Gastrocnemius medialis (tissue), 4 donors: ENCODE measurements around the gene TBL3. TPM values are rescaled to one million over a fixed set of nuclear protein-coding genes. Genes with fewer than 3 reads are reported as not detected.

Experiments used
- ATAC-seq, 2 donors: fragments of 150-250 bp; one replicate each; pipeline ENCODE4 v1.9.1; 2016
- DNase-seq, 2 donors: peaks; one replicate each; pipeline ENCODE4 v3.0.0-alpha.2; 2019
- H3K27ac ChIP-seq, 4 donors: fragments of 200-600 bp; sonication (generic); 1 replicate in 1 of 4; 2 replicates in 3 of 4; pipeline ENCODE4 v1.5.1; 2016 to 2018; ENCODE audit warnings: mild to moderate bottlenecking in 2 of 4, moderate library complexity in 1 of 4
- H3K27me3 ChIP-seq, 3 donors: fragments of 200-600 bp; sonication (generic) in 2 of 3; 1 replicate in 1 of 3; 2 replicates in 2 of 3; pipeline versions ENCODE4 v1.5.1 to v1.6.0; 2016 to 2019; ENCODE audit warnings: mild to moderate bottlenecking in 1 of 3, moderate library complexity in 1 of 3
- H3K36me3 ChIP-seq, 2 donors: fragments of 200-600 bp; sonication (generic) in 1 of 2; one replicate each; pipeline ENCODE4 v1.5.1; 2017 to 2018
- H3K4me1 ChIP-seq, 2 donors: fragments of 200-600 bp; sonication (generic) in 1 of 2; one replicate each; pipeline ENCODE4 v1.5.1; 2016 to 2017; ENCODE audit warnings: mild to moderate bottlenecking in 2 of 2
- H3K4me3 ChIP-seq, 4 donors: fragments of 200-600 bp; sonication (generic) in 3 of 4; 1 replicate in 1 of 4; 2 replicates in 3 of 4; pipeline ENCODE4 v1.5.1; 2016 to 2019; ENCODE audit warnings: mild to moderate bottlenecking in 2 of 4
- H3K9me3 ChIP-seq, 3 donors: fragments of 200-600 bp; sonication (generic) in 2 of 3; 1 replicate in 1 of 3; 2 replicates in 2 of 3; pipeline ENCODE4 v1.5.1; 2016 to 2019
- POLR2A ChIP-seq, 2 donors: fragments of 450-650 bp; IDR thresholded peaks; one replicate each; pipeline ENCODE4 v1.6.1; 2017; ENCODE audit warnings: antibody characterized with exemption in 2 of 2, mild to moderate bottlenecking in 2 of 2, moderate library complexity in 2 of 2
- in situ Hi-C, 4 donors: fragments of 200-750 bp; cut with MboI; loops; one replicate each; pipeline versions ENCODE4 v1.15.0 to v1.8.0; 2017; ENCODE audit warnings: low sequenced_read_pairs in 4 of 4
- intact Hi-C: fragments of 100-400 bp; cut with DNase I; formaldehyde crosslinking; loops from one replicate; pipeline ENCODE4 v1.15.1; 2023; ENCODE audit warnings: low total_unique reads
- total RNA-seq, 4 donors: library from RNA; depleted of rRNA; stranded (reverse); fragments of >200 nt; gene quantifications; one replicate each; pipeline versions ENCODE4 v1.1.0 to v1.2.3, GENCODE V29; 2016
- TF ChIP-seq, protein P1 (sequence below), 5 experiments: fragments of 450-650 bp in 3 of 5; fragments of 200-600 bp in 2 of 5; sonication (generic) in 2 of 5; IDR thresholded peaks in 4 of 5; conservative IDR thresholded peaks in 1 of 5; 1 replicate in 4 of 5; 2 replicates in 1 of 5; pipeline ENCODE4 v1.5.1; 2016 to 2019; ENCODE audit warnings: antibody characterized with exemption in 5 of 5, mild to moderate bottlenecking in 3 of 5, moderate library complexity in 3 of 5

The TBL3 gene
- total RNA-seq = 10 to 100 TPM; 48.2 to 79.5 (median 71.4) TPM

DNA sequence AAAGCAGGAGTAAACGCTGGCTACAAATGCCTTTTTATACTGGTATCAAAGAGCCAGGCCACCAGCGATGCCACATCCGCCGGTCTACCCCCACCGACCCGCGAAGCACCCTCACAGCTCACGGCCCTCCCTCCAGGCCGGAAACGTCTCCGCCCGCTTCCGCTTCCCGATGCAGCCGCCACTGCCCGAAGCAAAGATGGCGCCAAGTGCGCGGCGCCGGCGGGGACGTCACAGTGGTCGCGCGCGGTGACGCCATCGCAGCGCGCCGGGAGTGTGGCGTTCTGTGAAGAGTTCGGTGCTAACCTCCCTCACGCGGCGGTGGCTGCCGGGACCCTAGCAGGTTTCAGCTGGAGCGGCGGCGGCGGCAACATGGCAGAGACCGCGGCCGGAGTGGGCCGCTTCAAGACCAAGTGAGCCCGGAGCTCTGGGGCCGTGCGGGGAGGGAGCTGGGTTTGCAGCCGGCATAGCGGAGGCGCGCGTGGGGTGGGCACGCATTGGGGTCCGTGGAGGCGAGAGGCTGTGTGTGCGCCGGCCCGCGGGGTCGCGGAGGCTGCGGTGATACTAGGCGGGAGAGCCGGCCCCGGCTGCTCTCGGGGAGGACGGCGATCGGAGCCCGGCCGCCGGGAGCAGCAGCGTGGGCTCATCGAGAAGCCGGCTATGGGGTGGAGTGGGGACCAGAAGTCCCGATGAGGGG lies at the start of gene TBL3:
TSS of gene TBL3 (plus strand) at position 258 of the 694 bp plus-strand sequence. CDS start at position 370, 112 bp downstream.
- Histone ChIP-seq H3K9me3 (no peaks in the 10 kb centered on the region), H3K27me3 (no peaks in the 10 kb centered on the region), H3K27ac (peak within 1 kb of the TSS; percentile 86 to 94 (median 92)), H3K36me3 (peaks cover 0 to 29% of the 10 kb centered on the region in 2 donors), H3K4me1 (peaks cover 13 to 23% of the 10 kb centered on the region in 2 donors), H3K4me3 (peak within 1 kb of the TSS; percentile 80 to 99 (median 86))
- ATAC-seq = peak; percentile 95 to 96
- intact Hi-C loops (loop anchor here (1.0 kb wide), 1 partner anchor 37 kb away; the partner anchor contains the start of gene ZNF598), in situ Hi-C loops (no loop called here)
- TF ChIP-seq POLR2A (IDR thresholded peaks at IDR 0.05) = peak; percentile 92 to 96
- TF ChIP-seq, protein P1, sequence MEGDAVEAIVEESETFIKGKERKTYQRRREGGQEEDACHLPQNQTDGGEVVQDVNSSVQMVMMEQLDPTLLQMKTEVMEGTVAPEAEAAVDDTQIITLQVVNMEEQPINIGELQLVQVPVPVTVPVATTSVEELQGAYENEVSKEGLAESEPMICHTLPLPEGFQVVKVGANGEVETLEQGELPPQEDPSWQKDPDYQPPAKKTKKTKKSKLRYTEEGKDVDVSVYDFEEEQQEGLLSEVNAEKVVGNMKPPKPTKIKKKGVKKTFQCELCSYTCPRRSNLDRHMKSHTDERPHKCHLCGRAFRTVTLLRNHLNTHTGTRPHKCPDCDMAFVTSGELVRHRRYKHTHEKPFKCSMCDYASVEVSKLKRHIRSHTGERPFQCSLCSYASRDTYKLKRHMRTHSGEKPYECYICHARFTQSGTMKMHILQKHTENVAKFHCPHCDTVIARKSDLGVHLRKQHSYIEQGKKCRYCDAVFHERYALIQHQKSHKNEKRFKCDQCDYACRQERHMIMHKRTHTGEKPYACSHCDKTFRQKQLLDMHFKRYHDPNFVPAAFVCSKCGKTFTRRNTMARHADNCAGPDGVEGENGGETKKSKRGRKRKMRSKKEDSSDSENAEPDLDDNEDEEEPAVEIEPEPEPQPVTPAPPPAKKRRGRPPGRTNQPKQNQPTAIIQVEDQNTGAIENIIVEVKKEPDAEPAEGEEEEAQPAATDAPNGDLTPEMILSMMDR (IDR thresholded peaks at IDR 0.05 in 4 of 5, conservative IDR thresholded peaks at IDR 0.05 in 1 of 5) = peak in 2 of 5 experiments; percentile 54 to 64
- peak; percentile 87 to 90 for DNase-seq

DNA sequence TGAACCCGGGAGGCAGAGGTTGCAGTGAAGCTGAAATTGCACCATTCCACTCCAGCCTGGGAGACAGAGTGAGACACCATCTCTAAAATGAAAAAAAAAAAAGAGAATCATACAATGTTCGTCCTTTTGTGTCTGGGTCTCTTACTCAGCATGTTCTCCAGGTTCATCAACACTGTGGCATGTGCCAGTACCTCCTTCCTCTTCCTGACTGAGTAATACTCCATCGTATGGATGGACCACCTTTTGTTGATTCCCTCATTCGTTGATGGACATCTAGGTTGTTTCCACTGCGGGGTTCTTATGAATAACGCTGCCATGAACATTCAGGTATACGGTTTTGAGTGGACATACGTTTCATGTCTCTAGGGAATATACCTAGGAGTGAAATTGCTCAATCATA lies 49.5 kb upstream of the TBL3 start:
- TF ChIP-seq, protein P1 (IDR thresholded peaks at IDR 0.05 in 4 of 5, conservative IDR thresholded peaks at IDR 0.05 in 1 of 5) = no peak
- TF ChIP-seq POLR2A (IDR thresholded peaks at IDR 0.05) = no peak
- Histone ChIP-seq H3K4me3 (no peak overlapping the region), H3K27me3 (peaks cover 54 to 58% (median 57%) of the 10 kb centered on the region in 3 donors), H3K9me3 (no peaks in the 10 kb centered on the region), H3K27ac (no peak overlapping the region), H3K36me3 (no peaks in the 10 kb centered on the region), H3K4me1 (no peaks in the 10 kb centered on the region)
- in situ Hi-C loops (no loop called here), intact Hi-C loops (no loop called here)
- no peak for ATAC-seq
- no peak for DNase-seq

DNA sequence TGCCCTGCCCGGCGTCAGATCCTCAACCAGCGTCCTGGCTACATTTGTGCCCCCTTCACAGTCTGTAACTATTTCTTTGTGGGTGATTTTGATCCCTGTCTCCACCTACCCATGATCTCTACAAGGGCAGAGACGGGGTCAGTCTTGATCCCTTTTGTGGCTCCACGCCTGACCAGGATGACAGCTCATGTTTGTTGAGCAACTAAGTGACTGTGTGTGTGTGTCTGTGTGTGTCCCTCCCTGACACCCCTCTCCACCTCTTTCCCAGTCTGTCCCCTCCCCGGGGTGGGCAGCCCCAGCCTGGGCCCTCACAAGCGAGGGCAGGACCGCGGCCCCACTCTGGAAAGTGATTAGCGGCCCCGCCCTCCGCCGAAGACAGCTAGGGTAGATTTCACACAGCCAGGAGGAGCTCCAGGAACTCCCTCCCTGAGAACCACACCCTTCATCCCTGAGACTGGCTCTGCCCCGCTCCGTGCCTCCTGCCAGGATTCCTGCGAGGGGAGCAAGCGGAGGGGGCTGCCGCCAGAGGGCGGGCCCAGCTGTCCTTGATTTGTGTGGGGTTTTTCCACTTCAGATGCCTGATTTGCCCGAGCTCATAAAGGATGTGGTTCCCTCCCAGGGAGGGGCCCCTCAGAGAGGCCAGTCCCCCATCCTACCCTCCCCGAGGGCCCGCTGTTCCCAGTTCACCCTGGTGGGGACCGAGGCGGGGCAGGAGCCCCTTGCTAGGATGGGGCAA lies 48.4 kb upstream of the TBL3 start:
- DNase-seq = no peak
- Histone ChIP-seq H3K27ac (no peak overlapping the region), H3K4me1 (no peaks in the 10 kb centered on the region), H3K9me3 (no peaks in the 10 kb centered on the region), H3K36me3 (no peaks in the 10 kb centered on the region), H3K27me3 (peaks cover 48 to 54% (median 52%) of the 10 kb centered on the region in 3 donors), H3K4me3 (no peak overlapping the region)
- TF ChIP-seq POLR2A (IDR thresholded peaks at IDR 0.05) = no peak
- TF ChIP-seq, protein P1 (IDR thresholded peaks at IDR 0.05 in 4 of 5, conservative IDR thresholded peaks at IDR 0.05 in 1 of 5) = peak in 2 of 5 experiments; percentile 22 to 36
- ATAC-seq = no peak
- intact Hi-C loops (no loop called here), in situ Hi-C loops (no loop called here)

- no peaks in the 10 kb centered on the region for H3K4me1 ChIP-seq
- H3K27ac ChIP-seq = no peak overlapping the region
- TF ChIP-seq, protein P1 (IDR thresholded peaks at IDR 0.05 in 4 of 5, conservative IDR thresholded peaks at IDR 0.05 in 1 of 5) = no peak
- no peak for TF ChIP-seq POLR2A (IDR thresholded peaks at IDR 0.05)
- H3K4me3 ChIP-seq = no peak overlapping the region
- no peaks in the 10 kb centered on the region for H3K36me3 ChIP-seq
- H3K27me3 ChIP-seq = peaks cover 42 to 47% (median 46%) of the 10 kb centered on the region in 3 donors
- no peak for ATAC-seq
- no peak for DNase-seq
- intact Hi-C loops = no loop called here
- H3K9me3 ChIP-seq = no peaks in the 10 kb centered on the region
- in situ Hi-C loops = no loop called here
Measured at GRCh38 chr16:1924095-1924494, 47.8 kb upstream of the TBL3 start.
